H1 (cell line): ENCODE data around the gene KRT3. TPM values are rescaled to one million over a fixed set of nuclear protein-coding genes. Genes with fewer than 3 reads are reported as not detected.

Experiments used
- CHD7 ChIP-seq: fragments of 300-600 bp; sonication (generic); IDR thresholded peaks from 2 replicates; pipeline ENCODE4 v1.7.1; 2012; ENCODE audit warnings: low read length, moderate library complexity, mild to moderate bottlenecking, inconsistent platforms; ENCODE audit not compliant: insufficient replicate concordance
- CTBP2 ChIP-seq: IDR thresholded peaks from 2 replicates; pipeline ENCODE4 v1.7.0; 2011; ENCODE audit warnings: borderline replicate concordance, mild to moderate bottlenecking, moderate library complexity, mixed read lengths, low read length; ENCODE audit not compliant: insufficient read depth, insufficient read length
- EGR1 ChIP-seq: IDR thresholded peaks from 2 replicates; pipeline ENCODE4 v1.6.1; 2011; ENCODE audit warnings: low read depth, low read length, borderline replicate concordance
- JUND ChIP-seq: IDR thresholded peaks from 2 replicates; pipeline ENCODE4 v1.6.1; 2011; ENCODE audit warnings: mild to moderate bottlenecking, improper control_type of control experiment, low read length
- KDM4A ChIP-seq: IDR thresholded peaks from one replicate; pipeline ENCODE4 v1.7.1; 2012; ENCODE audit warnings: low read depth, mild to moderate bottlenecking, moderate library complexity, low read length, inconsistent platforms; ENCODE audit not compliant: severe bottlenecking
- PHF8 ChIP-seq: fragments of 200-600 bp; sonication (generic); conservative IDR thresholded peaks from 2 replicates; pipeline ENCODE4 v1.7.1; 2012; ENCODE audit warnings: low read depth, mild to moderate bottlenecking, inconsistent platforms, low read length, moderate library complexity
- TEAD4 ChIP-seq: IDR thresholded peaks from 2 replicates; pipeline ENCODE4 v1.6.1; 2012; ENCODE audit warnings: low read depth, low read length, inconsistent platforms, mixed read lengths
- polyA plus RNA-seq, 7 experiments: library from polyadenylated mRNA; depleted of rRNA in 3 of 7; stranded (reverse) in 5 of 7; unstranded in 2 of 7; fragments of >200 nt in 5 of 7; fragments of 200-250 nt in 2 of 7; gene quantifications; 1 replicate in 5 of 7; 2 replicates in 1 of 7; 4 replicates in 1 of 7; pipeline versions ENCODE4 v1.2.1 to v1.2.3, GENCODE V29; 2011 to 2013; ENCODE audit warnings: missing spikeins in 2 of 7, mixed read lengths in 2 of 7
- total RNA-seq: library from RNA; stranded (reverse); fragmentation: NEBNext Ultra II Directional; extraction: Animal tissue kit (Norgen Biotek cat#: 25700); gene quantifications from 2 replicates; pipeline ENCODE4 v1.2.1, GENCODE V29; 2021
- TF ChIP-seq, protein P1 (sequence below): IDR thresholded peaks from 2 replicates; pipeline ENCODE4 v1.6.1; 2011; ENCODE audit warnings: low read length, improper control_type of control experiment
- TF ChIP-seq, protein P2 (sequence below): IDR thresholded peaks from 2 replicates; pipeline ENCODE4 v1.6.1; 2012; ENCODE audit warnings: low read length, inconsistent platforms

Gene KRT3
- total and polyA plus RNA-seq, 2 of the 8 experiments (the other 6 are each of a cell fraction or from before 2014, with no cell fraction given) = not detected

- no peak for TF ChIP-seq CHD7
- no peak for TF ChIP-seq KDM4A
- TF ChIP-seq CTBP2 = no peak
- TF ChIP-seq, protein P1, sequence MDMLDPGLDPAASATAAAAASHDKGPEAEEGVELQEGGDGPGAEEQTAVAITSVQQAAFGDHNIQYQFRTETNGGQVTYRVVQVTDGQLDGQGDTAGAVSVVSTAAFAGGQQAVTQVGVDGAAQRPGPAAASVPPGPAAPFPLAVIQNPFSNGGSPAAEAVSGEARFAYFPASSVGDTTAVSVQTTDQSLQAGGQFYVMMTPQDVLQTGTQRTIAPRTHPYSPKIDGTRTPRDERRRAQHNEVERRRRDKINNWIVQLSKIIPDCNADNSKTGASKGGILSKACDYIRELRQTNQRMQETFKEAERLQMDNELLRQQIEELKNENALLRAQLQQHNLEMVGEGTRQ = no peak
- TF ChIP-seq TEAD4 = no peak
- TF ChIP-seq EGR1 = no peak
- TF ChIP-seq, protein P2, sequence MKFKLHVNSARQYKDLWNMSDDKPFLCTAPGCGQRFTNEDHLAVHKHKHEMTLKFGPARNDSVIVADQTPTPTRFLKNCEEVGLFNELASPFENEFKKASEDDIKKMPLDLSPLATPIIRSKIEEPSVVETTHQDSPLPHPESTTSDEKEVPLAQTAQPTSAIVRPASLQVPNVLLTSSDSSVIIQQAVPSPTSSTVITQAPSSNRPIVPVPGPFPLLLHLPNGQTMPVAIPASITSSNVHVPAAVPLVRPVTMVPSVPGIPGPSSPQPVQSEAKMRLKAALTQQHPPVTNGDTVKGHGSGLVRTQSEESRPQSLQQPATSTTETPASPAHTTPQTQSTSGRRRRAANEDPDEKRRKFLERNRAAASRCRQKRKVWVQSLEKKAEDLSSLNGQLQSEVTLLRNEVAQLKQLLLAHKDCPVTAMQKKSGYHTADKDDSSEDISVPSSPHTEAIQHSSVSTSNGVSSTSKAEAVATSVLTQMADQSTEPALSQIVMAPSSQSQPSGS = no peak
- TF ChIP-seq PHF8 = no peak
- TF ChIP-seq JUND = no peak
Measured at GRCh38 chr12:52760623-52761022, 35.3 kb downstream of the KRT3 start (continued).
